Psoas muscle (tissue), 8 donors: ENCODE results near the gene PDZD4. TPM values are rescaled to one million over a fixed set of nuclear protein-coding genes. Genes with fewer than 3 reads are reported as not detected.

Experiments used
- ATAC-seq, 4 donors: fragments of 200-7000 bp; cut with Tn5 transposase; one replicate each; pipeline ENCODE4 v1.9.1; 2020; ENCODE audit warnings: moderate library complexity in 3 of 4, mild to moderate bottlenecking in 2 of 4
- DNase-seq, 2 donors: peaks; one replicate each; pipeline ENCODE4 v3.0.0-alpha.2; 2020
- H3K27ac ChIP-seq: fragments of 200-600 bp; one replicate; pipeline ENCODE4 v1.8.0; 2022
- H3K27me3 ChIP-seq, 3 donors: fragments of 200-600 bp in 1 of 3; one replicate each; pipeline versions ENCODE4 v1.6.1 to v1.8.0; 2013 to 2022; ENCODE audit warnings: low read length in 2 of 3, mild to moderate bottlenecking in 2 of 3, moderate library complexity in 1 of 3; ENCODE audit not compliant: insufficient read depth in 3 of 3
- H3K36me3 ChIP-seq, 2 donors: fragments of 200-600 bp in 1 of 2; one replicate each; pipeline versions ENCODE4 v1.6.1 to v1.8.0; 2013 to 2022; ENCODE audit warnings: low read depth in 1 of 2, mild to moderate bottlenecking in 1 of 2, moderate library complexity in 1 of 2; ENCODE audit not compliant: insufficient read depth in 1 of 2
- H3K4me1 ChIP-seq: fragments of 200-600 bp; one replicate; pipeline ENCODE4 v1.8.0; 2022
- H3K4me3 ChIP-seq: fragments of 200-600 bp; one replicate; pipeline ENCODE4 v1.8.0; 2022; ENCODE audit warnings: mild to moderate bottlenecking
- H3K9me3 ChIP-seq: fragments of 200-600 bp; one replicate; pipeline ENCODE4 v1.8.0; 2022
- WGBS, 3 donors: extraction: QIAGEN DNeasy Blood & Tissue Kit; methylation state at CpG; one replicate each; pipeline versions ENCODE4 v1.1.6 to v1.1.7; 2013; 5-methylcytosine and 5-hydroxymethylcytosine counted together
- intact Hi-C, 2 donors: fragments of 100-400 bp; cut with DNase I; formaldehyde crosslinking; loops; one replicate each; pipeline versions ENCODE4 v1.11.0 to v1.14.2; 2022
- polyA plus RNA-seq, 3 donors: library from polyadenylated mRNA; stranded (reverse); fragments of 200-250 nt; gene quantifications; one replicate each; pipeline ENCODE4 v1.2.3, GENCODE V29; 2013
- total RNA-seq, 4 donors: library from RNA; stranded (reverse); fragmentation: NEBNext Ultra II Directional in 2 of 4; extraction: Animal tissue kit (Norgen Biotek cat#: 25700) in 2 of 4; gene quantifications; one replicate each; pipeline versions ENCODE4 v1.2.1 to v1.2.4, GENCODE V29; 2021 to 2023
- TF ChIP-seq, protein P1 (sequence below): fragments of 200-600 bp; IDR thresholded peaks from one replicate; pipeline ENCODE4 v1.8.0; 2022; ENCODE audit warnings: antibody characterized with exemption
- donor health status: healthy with polysubstance abuse.
- donor health status: DM: no; HTN: no; CAD: no; lungs with moderate emphysema.
- donor health status: Bipolar disorder and iron deficiency.
- donor health status: healthy.
- donor health status: DM: yes; HTN: yes; CAD: no.
- donor health status: DM: no; HTN: no; CAD: no.
- donor health status: DM: no; HTN: no; CAD: no.
- donor health status: DM: yes; HTN: yes; CAD: no.

PDZD4 gene
- total and polyA plus RNA-seq, 7 donors, result 0.50 to 2.1 (median 1.3) TPM

GRCh38 chrX:153804100-153804595, 26.2 kb downstream of the PDZD4 start:
- H3K9me3 ChIP-seq, result no peaks in the 10 kb centered on the region
- DNase-seq (peak in 1 of 2 donors; percentile 34), ATAC-seq (no peak)
- TF ChIP-seq, protein P1, sequence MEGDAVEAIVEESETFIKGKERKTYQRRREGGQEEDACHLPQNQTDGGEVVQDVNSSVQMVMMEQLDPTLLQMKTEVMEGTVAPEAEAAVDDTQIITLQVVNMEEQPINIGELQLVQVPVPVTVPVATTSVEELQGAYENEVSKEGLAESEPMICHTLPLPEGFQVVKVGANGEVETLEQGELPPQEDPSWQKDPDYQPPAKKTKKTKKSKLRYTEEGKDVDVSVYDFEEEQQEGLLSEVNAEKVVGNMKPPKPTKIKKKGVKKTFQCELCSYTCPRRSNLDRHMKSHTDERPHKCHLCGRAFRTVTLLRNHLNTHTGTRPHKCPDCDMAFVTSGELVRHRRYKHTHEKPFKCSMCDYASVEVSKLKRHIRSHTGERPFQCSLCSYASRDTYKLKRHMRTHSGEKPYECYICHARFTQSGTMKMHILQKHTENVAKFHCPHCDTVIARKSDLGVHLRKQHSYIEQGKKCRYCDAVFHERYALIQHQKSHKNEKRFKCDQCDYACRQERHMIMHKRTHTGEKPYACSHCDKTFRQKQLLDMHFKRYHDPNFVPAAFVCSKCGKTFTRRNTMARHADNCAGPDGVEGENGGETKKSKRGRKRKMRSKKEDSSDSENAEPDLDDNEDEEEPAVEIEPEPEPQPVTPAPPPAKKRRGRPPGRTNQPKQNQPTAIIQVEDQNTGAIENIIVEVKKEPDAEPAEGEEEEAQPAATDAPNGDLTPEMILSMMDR, result no peak
- no peak overlapping the region for H3K4me3 ChIP-seq
- H3K27me3 ChIP-seq, result peaks cover 0 to 10% (median 0%) of the 10 kb centered on the region in 3 donors
- WGBS, 3 donors, result 93 to 94% (median 93%) methylated on average over 19 to 34 of the region's 34 CpGs
- H3K36me3 ChIP-seq, result no peaks in the 10 kb centered on the region
- no peak overlapping the region for H3K27ac ChIP-seq
- intact Hi-C loops, result no loop called here
- H3K4me1 ChIP-seq, result no peaks in the 10 kb centered on the region

- DNase-seq (no peak), ATAC-seq (no peak)
- intact Hi-C loops, result no loop called here
- Histone ChIP-seq H3K27me3 (peaks cover 0 to 8% (median 0%) of the 10 kb centered on the region in 3 donors), H3K27ac (no peak overlapping the region), H3K9me3 (no peaks in the 10 kb centered on the region), H3K4me3 (no peak overlapping the region), H3K4me1 (no peaks in the 10 kb centered on the region), H3K36me3 (no peaks in the 10 kb centered on the region)
- TF ChIP-seq, protein P1, result no peak
- 94 to 95% (median 95%) methylated on average over 20 to 85 of the region's 87 CpGs for WGBS, 3 donors
These were observed 26.9 kb downstream of the PDZD4 start for GRCh38 chrX:153803211-153804099.

GRCh38 chrX:153802513-153803045, 27.8 kb downstream of the PDZD4 start:
- DNase-seq (no peak), ATAC-seq (no peak)
- Histone ChIP-seq H3K4me1 (no peaks in the 10 kb centered on the region), H3K27ac (no peak overlapping the region), H3K36me3 (peaks cover 0 to 8% of the 10 kb centered on the region in 2 donors), H3K9me3 (no peaks in the 10 kb centered on the region), H3K4me3 (no peak overlapping the region), H3K27me3 (peaks cover 0 to 5% (median 0%) of the 10 kb centered on the region in 3 donors)
- TF ChIP-seq, protein P1, result no peak
- WGBS, 3 donors, result 68 to 87% (median 81%) methylated on average over 10 to 14 of the region's 14 CpGs
- intact Hi-C loops, result no loop called here

GRCh38 chrX:153801669-153802068, 28.7 kb downstream of the PDZD4 start:
- Histone ChIP-seq H3K4me3 (no peak overlapping the region), H3K27me3 (peaks cover 0 to 5% (median 0%) of the 10 kb centered on the region in 3 donors), H3K27ac (no peak overlapping the region), H3K36me3 (peaks cover 4 to 13% of the 10 kb centered on the region in 2 donors), H3K9me3 (no peaks in the 10 kb centered on the region), H3K4me1 (no peaks in the 10 kb centered on the region)
- intact Hi-C loops, result no loop called here
- TF ChIP-seq, protein P1, result no peak
- WGBS, 3 donors, result 88 to 92% (median 89%) methylated on average over 7 to 8 of the region's 8 CpGs
- ATAC-seq (no peak), DNase-seq (no peak)
